GM18508 (cell line): ENCODE data around the gene DUSP16.
"Not testable (repeated sequence)": the region's sequence is repeated elsewhere in the genome, so short reads cannot be mapped to it uniquely, and the experiment has no call there.

Source experiments
- ATAC-seq: cut with Tn5 transposase; IDR thresholded peaks from one replicate; pipeline ENCODE4 v1.9.1; 2021; ENCODE audit warnings: moderate number of reproducible peaks; ENCODE audit not compliant: insufficient read depth, unreplicated experiment

DUSP16 gene

DNA sequence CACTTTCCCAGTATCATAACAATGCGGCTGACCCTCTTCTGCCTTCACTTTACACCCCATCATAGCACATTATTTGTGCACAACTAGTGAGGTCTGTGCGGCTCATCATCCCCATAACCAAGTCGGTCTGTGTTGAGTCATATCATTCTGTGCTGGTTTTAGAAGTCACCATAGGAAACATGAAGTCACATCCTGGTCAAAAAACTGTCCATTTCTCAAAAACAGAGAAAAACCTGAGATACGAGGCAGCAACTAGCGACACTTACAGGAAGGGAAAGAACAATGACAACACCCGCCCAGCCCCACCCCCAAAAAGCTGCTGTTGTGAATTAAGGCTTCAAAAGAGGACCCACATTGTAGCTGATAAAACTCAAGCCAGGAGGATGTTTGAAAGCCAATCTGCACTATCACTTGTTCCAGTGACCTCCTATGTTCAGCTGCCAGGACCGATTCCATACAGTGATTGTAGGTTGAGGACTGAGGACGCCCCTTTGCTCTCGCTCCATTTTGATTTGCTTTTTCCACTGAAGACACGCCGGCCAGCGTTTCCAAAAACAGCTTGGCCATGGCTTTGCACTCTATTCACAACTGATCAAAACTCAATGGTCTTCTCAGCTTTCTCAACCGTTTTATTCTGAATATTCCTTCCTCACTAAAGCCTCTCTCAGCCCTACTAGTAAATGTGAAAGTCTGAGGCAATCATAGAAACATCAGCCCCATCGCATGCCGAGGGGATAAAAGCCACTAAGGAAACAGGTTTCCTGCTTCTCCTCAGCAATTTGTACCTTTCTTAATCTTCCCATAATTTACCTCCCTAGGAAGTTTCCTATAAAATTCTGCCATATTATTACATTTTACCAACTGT lies 87.5 kb downstream of the DUSP16 start:
- ATAC-seq: peak; percentile 90

DNA sequence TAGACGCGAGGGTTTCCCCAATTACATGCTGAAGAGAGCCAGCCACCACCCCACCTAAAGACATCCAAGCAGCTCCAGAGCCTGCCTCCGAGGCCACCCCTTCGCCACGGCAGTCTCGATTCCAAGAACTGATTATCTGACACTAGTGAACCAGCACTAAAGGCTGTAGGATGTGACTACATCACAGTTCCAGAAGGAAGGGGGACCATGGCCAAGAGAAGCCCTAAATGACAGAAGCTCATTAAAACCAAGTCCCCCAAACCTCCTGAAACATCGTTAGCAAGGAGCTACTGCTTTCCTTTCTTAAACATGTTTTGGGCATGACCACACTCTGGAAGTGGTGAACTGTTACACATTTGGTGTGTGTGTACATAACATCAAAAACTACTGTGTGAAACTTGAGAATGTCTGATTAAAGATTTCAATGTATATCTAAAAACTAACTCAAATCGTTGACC lies 88.2 kb downstream of the DUSP16 start:
- no peak for ATAC-seq

GRCh38 chr12:12473223-12473622 lies 89.4 kb downstream of the DUSP16 start:
- ATAC-seq: no peak

GRCh38 chr12:12471982-12472961 lies 90.4 kb downstream of the DUSP16 start:
- ATAC-seq: not testable (repeated sequence)

DNA sequence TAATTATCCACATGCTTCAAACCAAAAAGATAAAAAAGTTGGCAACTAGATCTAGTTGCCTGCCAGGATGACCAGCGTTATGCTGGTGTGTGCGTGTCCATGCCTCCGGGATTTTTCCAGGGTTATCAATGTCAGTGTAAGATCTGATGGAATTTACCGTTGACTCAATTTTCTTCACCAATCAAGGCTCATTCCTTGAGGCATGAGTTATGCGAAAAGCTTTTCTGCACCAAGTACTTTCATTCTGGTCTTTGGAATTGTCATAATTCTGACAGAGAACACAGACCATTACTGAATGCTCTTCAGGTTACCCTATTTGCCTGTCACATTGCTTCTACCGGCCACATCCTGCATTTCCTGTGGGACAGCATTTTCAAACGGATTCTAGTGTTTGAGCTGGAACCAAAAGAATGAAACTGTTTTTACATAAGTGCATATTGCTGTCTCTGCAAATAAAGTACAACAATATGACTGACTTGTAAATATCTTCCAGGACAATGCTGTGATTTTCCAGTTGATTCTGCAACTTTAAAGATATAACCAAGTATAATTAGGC lies 91.8 kb downstream of the DUSP16 start:
- ATAC-seq: no peak

GRCh38 chr12:12469386-12469785 lies 93.3 kb downstream of the DUSP16 start:
- no peak for ATAC-seq

- no peak for ATAC-seq
Measured at GRCh38 chr12:12468575-12468974, 94.1 kb downstream of the DUSP16 start.

DNA sequence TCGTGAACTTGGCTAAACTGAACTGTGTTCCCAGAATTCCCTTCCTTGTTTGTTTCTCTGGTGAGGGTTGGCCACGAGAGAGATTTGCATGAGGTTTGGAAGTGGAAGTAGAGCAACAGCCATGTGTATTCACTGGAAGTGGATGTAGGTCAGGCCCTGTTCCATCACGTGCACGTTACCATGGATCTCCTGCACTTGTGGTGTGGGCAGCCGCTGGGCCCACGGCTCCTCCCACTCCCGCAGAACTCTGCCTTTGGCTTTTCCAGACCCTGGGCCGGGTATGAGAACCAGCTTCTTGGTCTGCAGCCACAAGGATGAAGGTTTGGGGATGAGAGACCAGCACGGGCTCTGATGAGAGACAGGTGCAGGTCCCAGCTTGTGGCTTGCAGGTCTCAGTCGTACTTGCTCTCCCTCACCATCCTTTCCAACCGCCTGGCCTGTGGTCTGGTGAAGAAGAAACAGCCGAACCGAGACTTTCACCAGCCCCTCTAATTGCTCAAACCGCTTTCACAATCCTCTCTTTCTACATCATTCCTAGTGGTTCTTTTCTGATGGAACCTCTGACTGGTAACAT lies 94.9 kb downstream of the DUSP16 start:
- no peak for ATAC-seq

DNA sequence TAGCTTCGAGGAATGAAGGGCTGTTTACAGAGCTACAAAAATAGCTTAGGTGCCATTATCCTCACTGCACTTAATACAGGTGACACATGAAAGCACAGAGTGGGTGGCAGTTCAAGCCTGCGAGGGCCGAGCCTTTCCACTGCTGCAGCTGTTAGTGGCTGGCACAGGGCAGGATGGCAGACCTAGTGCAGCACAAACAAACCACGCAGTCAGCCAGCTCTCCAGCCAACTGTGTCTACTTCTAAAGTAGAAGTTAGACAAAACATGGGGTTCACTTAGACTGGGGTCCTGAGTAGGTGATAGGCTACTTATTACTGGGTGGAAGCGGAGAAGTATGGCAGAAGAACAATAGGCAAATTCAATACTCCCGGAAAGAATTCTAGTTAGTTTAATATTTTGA lies 95.4 kb downstream of the DUSP16 start:
- no peak for ATAC-seq

DNA sequence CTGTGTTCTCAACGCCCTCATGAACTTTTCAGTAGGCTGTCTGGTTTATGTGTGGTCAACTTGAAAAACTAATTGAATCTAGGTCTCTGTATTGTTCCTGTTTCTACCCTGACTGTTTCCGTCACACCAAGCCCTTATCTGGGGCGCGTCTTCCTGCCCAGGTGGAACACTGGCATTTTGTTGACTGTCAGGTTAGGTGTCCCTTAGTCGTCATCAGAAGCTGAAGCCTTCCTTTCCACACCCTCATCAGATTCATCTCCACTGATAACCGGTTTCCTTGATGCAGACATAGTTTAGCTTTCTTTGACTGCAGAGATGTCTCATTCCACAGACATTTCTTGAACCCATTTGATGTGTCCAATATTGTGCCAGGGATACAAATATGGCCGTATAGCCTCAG lies 96.5 kb downstream of the DUSP16 start:
- ATAC-seq: no peak

- no peak for ATAC-seq
Measured at GRCh38 chr12:12465522-12465921, 97.1 kb downstream of the DUSP16 start.

GRCh38 chr12:12461923-12462315 lies 100.7 kb downstream of the DUSP16 start:
- ATAC-seq: no peak

GRCh38 chr12:12460935-12461922 lies 101.4 kb downstream of the DUSP16 start:
- ATAC-seq: no peak

DNA sequence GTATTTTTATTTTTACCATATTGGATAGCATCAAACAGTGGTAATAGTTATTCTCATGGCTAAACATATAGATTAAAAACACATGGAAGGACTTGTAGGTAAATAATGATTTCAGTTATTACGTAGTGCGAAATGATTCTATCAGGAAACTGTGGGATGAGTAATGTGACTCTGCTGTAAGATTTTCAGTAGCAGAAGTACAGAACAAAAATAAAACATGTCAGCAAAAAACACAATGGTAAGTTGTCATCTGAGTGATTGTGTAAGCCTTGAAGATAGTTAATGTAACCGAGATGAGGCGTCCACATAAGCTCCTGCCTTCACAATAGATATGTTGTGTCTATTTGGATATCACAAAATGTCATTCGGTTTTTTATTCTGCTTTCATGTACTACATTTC lies 106.0 kb downstream of the DUSP16 start:
- no peak for ATAC-seq

GRCh38 chr12:12454315-12454714 lies 108.3 kb downstream of the DUSP16 start:
- no peak for ATAC-seq

GRCh38 chr12:12453635-12454034 lies 109.0 kb downstream of the DUSP16 start:
- ATAC-seq: no peak

DNA sequence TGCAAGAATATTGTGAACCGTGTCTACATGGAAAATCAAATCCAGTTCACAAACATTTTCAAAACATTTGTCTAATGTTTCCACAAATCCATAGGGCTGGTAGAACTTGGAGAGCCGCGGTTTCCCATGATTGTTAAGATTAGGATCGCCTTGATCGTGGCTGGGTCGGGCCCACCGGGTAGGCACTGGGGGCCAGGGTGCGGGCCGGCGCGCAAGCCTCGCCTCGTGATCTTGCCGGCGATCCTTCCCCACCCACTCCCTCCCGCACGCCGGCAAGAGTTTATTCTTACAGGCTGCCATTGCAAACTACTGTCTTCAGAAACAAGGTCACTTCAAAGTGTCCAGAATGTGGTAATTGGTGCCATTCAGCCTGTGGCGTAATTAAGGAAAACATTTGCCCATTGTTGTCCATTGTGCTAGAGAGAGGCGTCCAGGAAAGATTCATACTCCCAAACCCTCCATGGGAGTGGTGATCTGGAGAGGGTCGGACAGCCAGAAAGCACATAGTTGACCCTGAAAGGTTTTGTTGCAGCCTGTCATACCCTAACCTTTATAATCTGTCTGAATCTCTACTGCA lies 110.2 kb downstream of the DUSP16 start:
- ATAC-seq: no peak

GRCh38 chr12:12451098-12451497 lies 111.6 kb downstream of the DUSP16 start:
- no peak for ATAC-seq

DNA sequence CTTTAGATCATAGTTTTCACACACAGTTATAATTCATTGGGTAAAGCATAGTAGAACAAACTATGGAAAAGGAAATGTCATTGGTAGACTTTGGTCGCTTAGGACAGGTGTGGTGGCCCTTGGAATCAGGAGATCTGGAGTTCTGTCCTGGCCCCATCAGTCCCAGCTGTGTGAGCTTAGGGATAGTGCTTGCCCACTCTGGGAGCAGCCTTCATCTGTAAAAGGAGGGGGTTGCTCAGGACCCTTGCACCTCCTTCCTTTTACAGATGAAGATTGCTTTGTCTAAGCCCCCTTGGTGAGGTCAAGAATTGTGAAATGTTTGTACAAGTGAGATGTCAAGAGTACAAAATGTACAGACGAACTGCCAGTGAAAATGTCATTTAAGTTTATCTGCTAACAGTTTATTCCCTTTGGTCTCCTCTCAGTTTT lies 112.6 kb downstream of the DUSP16 start:
- ATAC-seq: no peak
